ENCODE results near the gene SLC47A2.

Gene SLC47A2

GRCh38 chr17:19647697-19648474 is 68.5 kb downstream of the SLC47A2 start:
- peaks cover 24% of the 10 kb centered on the region for H3K36me3 ChIP-seq (ENCODE audit: control insufficient read depth, insufficient read depth, low read length)
- peak overlapping the region; percentile 78; the same call in 1 of the 2 replicates for H3K27ac ChIP-seq (ENCODE audit: low read depth, low read length)
- H3K27me3 ChIP-seq (ENCODE audit: control insufficient read depth, insufficient read depth, low read length): no peaks in the 10 kb centered on the region
- peak overlapping the region; percentile 91 for H3K9ac ChIP-seq (ENCODE audit: low read length)
- peaks cover 34% of the 10 kb centered on the region for H3K4me1 ChIP-seq (ENCODE audit: control insufficient read depth, insufficient read depth, low read length)
- peak overlapping the region; percentile 79 for H3K4me3 ChIP-seq (ENCODE audit: low read depth, low read length)
- H3K9me3 ChIP-seq (ENCODE audit: control insufficient read depth, insufficient read depth, low read depth, low read length): peaks cover 10% of the 10 kb centered on the region; the same call in 1 of the 2 replicates

- H3K36me3 ChIP-seq (ENCODE audit: control insufficient read depth, insufficient read depth, low read length): peaks cover 15% of the 10 kb centered on the region
- H3K4me3 ChIP-seq (ENCODE audit: low read depth, low read length): peak overlapping the region; percentile 79
- no peaks in the 10 kb centered on the region for H3K27me3 ChIP-seq (ENCODE audit: control insufficient read depth, insufficient read depth, low read length)
- H3K9me3 ChIP-seq (ENCODE audit: control insufficient read depth, insufficient read depth, low read depth, low read length): peaks cover 4% of the 10 kb centered on the region; the same call in 1 of the 2 replicates
- peaks cover 42% of the 10 kb centered on the region for H3K4me1 ChIP-seq (ENCODE audit: control insufficient read depth, insufficient read depth, low read length)
- H3K27ac ChIP-seq (ENCODE audit: low read depth, low read length): peak overlapping the region; percentile 78; the same call in 1 of the 2 replicates
- peak overlapping the region; percentile 91 for H3K9ac ChIP-seq (ENCODE audit: low read length)
These were observed 69.3 kb downstream of the SLC47A2 start for GRCh38 chr17:19646788-19647696.

GRCh38 chr17:19645734-19646201 is 70.6 kb downstream of the SLC47A2 start:
- H3K27me3 ChIP-seq (ENCODE audit: control insufficient read depth, insufficient read depth, low read length): no peaks in the 10 kb centered on the region
- no peak overlapping the region; the same call in 1 of the 2 replicates for H3K27ac ChIP-seq (ENCODE audit: low read depth, low read length)
- H3K9me3 ChIP-seq (ENCODE audit: control insufficient read depth, insufficient read depth, low read depth, low read length): no peaks in the 10 kb centered on the region
- peaks cover 2% of the 10 kb centered on the region; the same call in 1 of the 2 replicates for H3K36me3 ChIP-seq (ENCODE audit: control insufficient read depth, insufficient read depth, low read length)
- H3K4me1 ChIP-seq (ENCODE audit: control insufficient read depth, insufficient read depth, low read length): peaks cover 46% of the 10 kb centered on the region
- peak overlapping the region; percentile 91 for H3K9ac ChIP-seq (ENCODE audit: low read length)
- peak overlapping the region; percentile 79; the same call in 1 of the 2 replicates for H3K4me3 ChIP-seq (ENCODE audit: low read depth, low read length)

- no peaks in the 10 kb centered on the region for H3K9me3 ChIP-seq (ENCODE audit: control insufficient read depth, insufficient read depth, low read depth, low read length)
- H3K36me3 ChIP-seq (ENCODE audit: control insufficient read depth, insufficient read depth, low read length): no peaks in the 10 kb centered on the region
- H3K9ac ChIP-seq (ENCODE audit: low read length): no peak overlapping the region
- H3K4me3 ChIP-seq (ENCODE audit: low read depth, low read length): no peak overlapping the region
- no peaks in the 10 kb centered on the region for H3K27me3 ChIP-seq (ENCODE audit: control insufficient read depth, insufficient read depth, low read length)
- peaks cover 46% of the 10 kb centered on the region for H3K4me1 ChIP-seq (ENCODE audit: control insufficient read depth, insufficient read depth, low read length)
- H3K27ac ChIP-seq (ENCODE audit: low read depth, low read length): no peak overlapping the region
These were observed 71.7 kb downstream of the SLC47A2 start for GRCh38 chr17:19644493-19645210.

GRCh38 chr17:19642373-19642893 is 74.0 kb downstream of the SLC47A2 start:
- no peaks in the 10 kb centered on the region for H3K27me3 ChIP-seq (ENCODE audit: control insufficient read depth, insufficient read depth, low read length)
- H3K4me1 ChIP-seq (ENCODE audit: control insufficient read depth, insufficient read depth, low read length): peaks cover 45% of the 10 kb centered on the region
- no peak overlapping the region for H3K9ac ChIP-seq (ENCODE audit: low read length)
- no peak overlapping the region for H3K27ac ChIP-seq (ENCODE audit: low read depth, low read length)
- H3K9me3 ChIP-seq (ENCODE audit: control insufficient read depth, insufficient read depth, low read depth, low read length): peaks cover 4% of the 10 kb centered on the region; the same call in 1 of the 2 replicates
- no peaks in the 10 kb centered on the region for H3K36me3 ChIP-seq (ENCODE audit: control insufficient read depth, insufficient read depth, low read length)
- H3K4me3 ChIP-seq (ENCODE audit: low read depth, low read length): no peak overlapping the region

- Histone ChIP-seq H3K9me3 (ENCODE audit: control insufficient read depth, insufficient read depth, low read depth, low read length) (peaks cover 4% of the 10 kb centered on the region; the same call in 1 of the 2 replicates), H3K9ac (ENCODE audit: low read length) (no peak overlapping the region), H3K36me3 (ENCODE audit: control insufficient read depth, insufficient read depth, low read length) (no peaks in the 10 kb centered on the region), H3K27ac (ENCODE audit: low read depth, low read length) (no peak overlapping the region), H3K27me3 (ENCODE audit: control insufficient read depth, insufficient read depth, low read length) (no peaks in the 10 kb centered on the region), H3K4me1 (ENCODE audit: control insufficient read depth, insufficient read depth, low read length) (peaks cover 39% of the 10 kb centered on the region), H3K4me3 (ENCODE audit: low read depth, low read length) (no peak overlapping the region)
These were observed 74.6 kb downstream of the SLC47A2 start for GRCh38 chr17:19641687-19642372.

GRCh38 chr17:19631905-19632304 is 84.5 kb downstream of the SLC47A2 start:
- no peak overlapping the region for H3K9ac ChIP-seq (ENCODE audit: low read length)
- H3K4me3 ChIP-seq (ENCODE audit: low read depth, low read length): no peak overlapping the region
- H3K4me1 ChIP-seq (ENCODE audit: control insufficient read depth, insufficient read depth, low read length): no peaks in the 10 kb centered on the region
- no peaks in the 10 kb centered on the region for H3K27me3 ChIP-seq (ENCODE audit: control insufficient read depth, insufficient read depth, low read length)
- no peaks in the 10 kb centered on the region for H3K36me3 ChIP-seq (ENCODE audit: control insufficient read depth, insufficient read depth, low read length)
- peaks cover 15% of the 10 kb centered on the region; the same call in 1 of the 2 replicates for H3K9me3 ChIP-seq (ENCODE audit: control insufficient read depth, insufficient read depth, low read depth, low read length)
- H3K27ac ChIP-seq (ENCODE audit: low read depth, low read length): no peak overlapping the region

GRCh38 chr17:19630661-19631060 is 85.7 kb downstream of the SLC47A2 start:
- H3K4me3 ChIP-seq (ENCODE audit: low read depth, low read length): no peak overlapping the region
- H3K27ac ChIP-seq (ENCODE audit: low read depth, low read length): no peak overlapping the region
- H3K9me3 ChIP-seq (ENCODE audit: control insufficient read depth, insufficient read depth, low read depth, low read length): peaks cover 21% of the 10 kb centered on the region; the same call in 1 of the 2 replicates
- H3K4me1 ChIP-seq (ENCODE audit: control insufficient read depth, insufficient read depth, low read length): no peaks in the 10 kb centered on the region
- H3K27me3 ChIP-seq (ENCODE audit: control insufficient read depth, insufficient read depth, low read length): no peaks in the 10 kb centered on the region
- H3K36me3 ChIP-seq (ENCODE audit: control insufficient read depth, insufficient read depth, low read length): no peaks in the 10 kb centered on the region
- H3K9ac ChIP-seq (ENCODE audit: low read length): no peak overlapping the region

- Histone ChIP-seq H3K27ac (ENCODE audit: low read depth, low read length) (no peak overlapping the region), H3K9ac (ENCODE audit: low read length) (no peak overlapping the region), H3K4me1 (ENCODE audit: control insufficient read depth, insufficient read depth, low read length) (no peaks in the 10 kb centered on the region), H3K36me3 (ENCODE audit: control insufficient read depth, insufficient read depth, low read length) (no peaks in the 10 kb centered on the region), H3K27me3 (ENCODE audit: control insufficient read depth, insufficient read depth, low read length) (no peaks in the 10 kb centered on the region), H3K9me3 (ENCODE audit: control insufficient read depth, insufficient read depth, low read depth, low read length) (peaks cover 24% of the 10 kb centered on the region; the same call in 1 of the 2 replicates), H3K4me3 (ENCODE audit: low read depth, low read length) (no peak overlapping the region)
These were observed 86.3 kb downstream of the SLC47A2 start for GRCh38 chr17:19630035-19630434.

- no peaks in the 10 kb centered on the region for H3K4me1 ChIP-seq (ENCODE audit: control insufficient read depth, insufficient read depth, low read length)
- H3K27me3 ChIP-seq (ENCODE audit: control insufficient read depth, insufficient read depth, low read length): no peaks in the 10 kb centered on the region
- no peak overlapping the region for H3K4me3 ChIP-seq (ENCODE audit: low read depth, low read length)
- no peak overlapping the region for H3K27ac ChIP-seq (ENCODE audit: low read depth, low read length)
- peaks cover 24% of the 10 kb centered on the region; the same call in 1 of the 2 replicates for H3K9me3 ChIP-seq (ENCODE audit: control insufficient read depth, insufficient read depth, low read depth, low read length)
- H3K9ac ChIP-seq (ENCODE audit: low read length): no peak overlapping the region
- no peaks in the 10 kb centered on the region for H3K36me3 ChIP-seq (ENCODE audit: control insufficient read depth, insufficient read depth, low read length)
These were observed 86.9 kb downstream of the SLC47A2 start for GRCh38 chr17:19629449-19629848.

All from HUES6 (cell line).